Mesenchymal stem cell (in vitro differentiated cells and primary cell): Measurements from ENCODE around the gene HNMT.

Source experiments
- DNase-seq: peaks from one replicate; pipeline ENCODE4 v3.0.0-alpha.2; 2013
- H2AFZ ChIP-seq: one replicate; pipeline ENCODE4 v1.6.1; 2013; ENCODE audit warnings: low read depth, mild to moderate bottlenecking, control low read depth, inconsistent platforms, low read length, moderate library complexity
- H2AK5ac ChIP-seq: 2 replicates; pipeline ENCODE4 v1.6.1; 2013; ENCODE audit warnings: low read length, moderate library complexity, mild to moderate bottlenecking, inconsistent platforms; ENCODE audit not compliant: severe bottlenecking
- H2BK120ac ChIP-seq: one replicate; pipeline ENCODE4 v1.6.1; 2013; ENCODE audit warnings: low read depth, mild to moderate bottlenecking, inconsistent platforms, low read length, moderate library complexity
- H2BK12ac ChIP-seq, 2 experiments: one replicate each; pipeline ENCODE4 v1.6.1; 2013; ENCODE audit warnings: inconsistent platforms in 2 of 2, low read length in 2 of 2, mild to moderate bottlenecking in 2 of 2, moderate library complexity in 2 of 2, control low read depth in 1 of 2
- H2BK15ac ChIP-seq: one replicate; pipeline ENCODE4 v1.6.1; 2013; ENCODE audit warnings: mild to moderate bottlenecking, low read depth, inconsistent platforms; ENCODE audit not compliant: poor library complexity, severe bottlenecking
- H2BK5ac ChIP-seq: 2 replicates; pipeline ENCODE4 v1.6.1; 2013; ENCODE audit warnings: low read depth, mild to moderate bottlenecking, low read length, control low read depth, inconsistent platforms; ENCODE audit not compliant: poor library complexity, severe bottlenecking
- H3K14ac ChIP-seq, 2 experiments: one replicate each; pipeline ENCODE4 v1.6.1; 2013; ENCODE audit warnings: inconsistent platforms in 2 of 2, low read length in 2 of 2, control low read depth in 1 of 2, mild to moderate bottlenecking in 1 of 2, moderate library complexity in 1 of 2
- H3K18ac ChIP-seq, 2 experiments: one replicate each; pipeline ENCODE4 v1.6.1; 2013; ENCODE audit warnings: inconsistent platforms in 2 of 2, low read length in 2 of 2, control low read depth in 1 of 2, low read depth in 1 of 2, mild to moderate bottlenecking in 1 of 2
- H3K23ac ChIP-seq, 2 experiments: one replicate each; pipeline ENCODE4 v1.6.1; 2013; ENCODE audit warnings: inconsistent platforms in 2 of 2, low read length in 2 of 2, mild to moderate bottlenecking in 2 of 2, moderate library complexity in 2 of 2, control low read depth in 1 of 2
- H3K27ac ChIP-seq: 2 replicates; pipeline ENCODE4 v1.5.1; 2013; ENCODE audit warnings: mild to moderate bottlenecking, moderate library complexity, low read length, control low read depth, inconsistent platforms; ENCODE audit not compliant: poor library complexity, severe bottlenecking
- H3K27me3 ChIP-seq, 2 experiments: 2 replicates each; pipeline versions ENCODE4 v1.6.1 to v1.7.0; 2013; ENCODE audit warnings: low read length in 2 of 2, mild to moderate bottlenecking in 2 of 2, moderate library complexity in 2 of 2, control low read depth in 1 of 2, inconsistent platforms in 1 of 2; ENCODE audit not compliant: control insufficient read depth in 1 of 2, insufficient read depth in 1 of 2
- H3K36me3 ChIP-seq, 2 experiments: 2 replicates each; pipeline versions ENCODE4 v1.6.1 to v1.7.0; 2013; ENCODE audit warnings: low read length in 2 of 2, control low read depth in 1 of 2, inconsistent platforms in 1 of 2, low read depth in 1 of 2, mild to moderate bottlenecking in 1 of 2; ENCODE audit not compliant: insufficient read depth in 2 of 2, control insufficient read depth in 1 of 2
- H3K4ac ChIP-seq, 2 experiments: one replicate each; pipeline ENCODE4 v1.6.1; 2013; ENCODE audit warnings: inconsistent platforms in 2 of 2, low read length in 2 of 2, mild to moderate bottlenecking in 2 of 2, moderate library complexity in 2 of 2, control low read depth in 1 of 2, low read depth in 1 of 2
- H3K4me1 ChIP-seq: 2 replicates; pipeline ENCODE4 v1.6.1; 2013; ENCODE audit warnings: low read depth, low read length, control low read depth; ENCODE audit not compliant: control insufficient read depth, insufficient read depth
- H3K4me2 ChIP-seq: 2 replicates; pipeline ENCODE4 v1.6.1; 2013; ENCODE audit warnings: low read length, mild to moderate bottlenecking, inconsistent platforms; ENCODE audit not compliant: poor library complexity, severe bottlenecking
- H3K4me3 ChIP-seq, 2 experiments: 2 replicates each; pipeline versions ENCODE4 v1.5.1 to v1.7.0; 2013; ENCODE audit warnings: low read length in 2 of 2, mild to moderate bottlenecking in 2 of 2, control low read depth in 1 of 2, low read depth in 1 of 2; ENCODE audit not compliant: insufficient read depth in 1 of 2
- H3K79me1 ChIP-seq: replicated peaks from 2 replicates; pipeline ENCODE4 v1.6.1; 2013; ENCODE audit warnings: mild to moderate bottlenecking, control low read depth, low read length, inconsistent platforms; ENCODE audit not compliant: poor library complexity, severe bottlenecking
- H3K9ac ChIP-seq: 2 replicates; pipeline ENCODE4 v1.7.0; 2013; ENCODE audit warnings: mild to moderate bottlenecking, low read length, moderate library complexity
- H3K9me3 ChIP-seq: 2 replicates; pipeline ENCODE4 v1.7.0; 2013; ENCODE audit warnings: mild to moderate bottlenecking, low read length; ENCODE audit not compliant: control insufficient read depth
- H4K8ac ChIP-seq: one replicate; pipeline ENCODE4 v1.6.1; 2013; ENCODE audit warnings: inconsistent platforms, mild to moderate bottlenecking, low read length, moderate library complexity
- H4K91ac ChIP-seq: one replicate; pipeline ENCODE4 v1.6.1; 2013; ENCODE audit warnings: mild to moderate bottlenecking, low read length, inconsistent platforms
- WGBS: methylation state at CpG from one replicate; pipeline ENCODE4 v1.1.7; 2013; ENCODE audit warnings: mixed read lengths; 5-methylcytosine and 5-hydroxymethylcytosine counted together

Gene HNMT

DNA sequence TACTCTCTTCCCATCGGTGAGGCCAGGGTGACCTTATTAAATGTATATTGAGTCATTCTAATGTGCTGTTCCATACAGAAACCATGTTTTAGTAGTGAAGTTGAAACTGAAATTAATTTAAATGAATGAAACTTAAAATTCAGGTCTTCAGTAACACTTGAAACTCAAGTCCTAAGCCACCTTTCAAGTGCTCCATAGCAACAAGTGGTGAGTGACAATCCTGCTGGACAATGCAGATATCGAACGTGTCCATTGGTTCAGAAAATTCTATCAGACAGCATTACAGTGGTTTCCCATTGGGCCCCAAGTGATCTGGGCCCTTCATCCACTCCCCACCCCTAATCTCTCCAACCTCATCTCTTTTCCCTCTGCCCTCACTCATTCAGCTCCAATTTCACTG, 48.7 kb downstream of the HNMT start:
- Histone ChIP-seq H3K27me3 (no peaks in the 10 kb centered on the region), H3K14ac (no peak overlapping the region), H2AFZ (no peak overlapping the region), H3K9me3 (no peaks in the 10 kb centered on the region), H2BK5ac (no peak overlapping the region), H3K36me3 (peaks cover 0 to 39% of the 10 kb centered on the region in 2 experiments), H2BK15ac (no peak overlapping the region), H2BK120ac (no peak overlapping the region), H2BK12ac (no peak overlapping the region), H3K4ac (no peak overlapping the region), H3K27ac (no peak overlapping the region), H3K23ac (no peak overlapping the region), H3K9ac (no peak overlapping the region), H4K91ac (no peak overlapping the region), H3K18ac (no peak overlapping the region), H4K8ac (no peak overlapping the region), H2AK5ac (no peak overlapping the region), H3K4me1 (no peaks in the 10 kb centered on the region), H3K4me2 (no peak overlapping the region), H3K4me3 (no peak overlapping the region), H3K79me1 (no peaks in the 10 kb centered on the region)
- 100% methylated on average over 3 of the region's 3 CpGs for WGBS
- DNase-seq = no peak

- H4K91ac ChIP-seq = no peak overlapping the region
- no peak overlapping the region for H3K18ac ChIP-seq
- no peak overlapping the region for H2BK120ac ChIP-seq
- H4K8ac ChIP-seq = no peak overlapping the region
- no peak overlapping the region for H2BK15ac ChIP-seq
- H3K9me3 ChIP-seq = no peaks in the 10 kb centered on the region
- no peak overlapping the region for H3K4me3 ChIP-seq
- H3K27me3 ChIP-seq = no peaks in the 10 kb centered on the region
- H3K79me1 ChIP-seq = no peaks in the 10 kb centered on the region
- no peak overlapping the region for H2AFZ ChIP-seq
- H3K4me2 ChIP-seq = no peak overlapping the region
- H3K27ac ChIP-seq = no peak overlapping the region
- H3K36me3 ChIP-seq = peaks cover 0 to 33% of the 10 kb centered on the region in 2 experiments
- H2AK5ac ChIP-seq = no peak overlapping the region
- DNase-seq = no peak
- no peak overlapping the region for H3K9ac ChIP-seq
- no peak overlapping the region for H2BK12ac ChIP-seq
- no peak overlapping the region for H2BK5ac ChIP-seq
- no peaks in the 10 kb centered on the region for H3K4me1 ChIP-seq
- no peak overlapping the region for H3K14ac ChIP-seq
- H3K4ac ChIP-seq = no peak overlapping the region
- 59% methylated on average over 2 of the region's 2 CpGs for WGBS
- H3K23ac ChIP-seq = no peak overlapping the region
Observed at GRCh38 chr2:138013639-138014038, 49.4 kb downstream of the HNMT start.

DNA sequence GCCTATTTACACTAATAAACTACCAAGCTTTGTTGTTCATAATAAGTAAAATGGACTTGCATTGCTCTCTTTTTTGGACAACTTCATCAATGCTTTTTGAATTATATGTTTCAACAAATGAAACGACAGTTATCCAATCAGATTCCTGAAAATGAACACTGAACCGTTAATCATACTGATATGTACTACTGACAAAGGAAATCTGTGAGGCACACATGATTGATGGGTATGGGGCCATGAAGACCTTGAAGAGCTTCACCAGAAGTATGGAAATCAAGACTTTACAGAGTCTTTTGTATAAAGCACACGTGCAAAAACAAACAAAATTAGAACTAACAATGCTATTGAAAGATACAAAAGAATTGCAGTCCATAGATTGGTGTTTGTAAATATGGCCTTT, 51.2 kb downstream of the HNMT start:
- Histone ChIP-seq H3K79me1 (no peaks in the 10 kb centered on the region), H3K23ac (no peak overlapping the region), H3K18ac (no peak overlapping the region), H3K36me3 (peaks cover 0 to 33% of the 10 kb centered on the region in 2 experiments), H2BK15ac (no peak overlapping the region), H4K91ac (no peak overlapping the region), H2BK120ac (no peak overlapping the region), H3K4me3 (no peak overlapping the region), H2AFZ (no peak overlapping the region), H3K9me3 (no peaks in the 10 kb centered on the region), H3K4me2 (no peak overlapping the region), H3K27ac (no peak overlapping the region), H4K8ac (no peak overlapping the region), H2BK5ac (no peak overlapping the region), H2BK12ac (no peak overlapping the region), H3K4ac (no peak overlapping the region), H3K4me1 (no peaks in the 10 kb centered on the region), H3K14ac (no peak overlapping the region), H3K9ac (no peak overlapping the region), H2AK5ac (no peak overlapping the region), H3K27me3 (no peaks in the 10 kb centered on the region)
- DNase-seq = no peak
- 100% methylated on average over 1 of the region's 3 CpGs for WGBS

GRCh38 chr2:138016351-138017087, 52.2 kb downstream of the HNMT start:
- Histone ChIP-seq H3K23ac (no peak overlapping the region), H3K9ac (no peak overlapping the region), H3K4me3 (no peak overlapping the region), H4K91ac (no peak overlapping the region), H3K4ac (no peak overlapping the region), H3K14ac (no peak overlapping the region), H3K4me1 (no peaks in the 10 kb centered on the region), H3K27ac (no peak overlapping the region), H4K8ac (no peak overlapping the region), H2BK15ac (no peak overlapping the region), H2BK120ac (no peak overlapping the region), H2AFZ (no peak overlapping the region), H2BK12ac (no peak overlapping the region), H3K36me3 (peaks cover 0 to 32% of the 10 kb centered on the region in 2 experiments), H3K79me1 (no peaks in the 10 kb centered on the region), H3K4me2 (no peak overlapping the region), H3K18ac (no peak overlapping the region), H3K27me3 (no peaks in the 10 kb centered on the region), H2AK5ac (no peak overlapping the region), H3K9me3 (no peaks in the 10 kb centered on the region), H2BK5ac (no peak overlapping the region)
- 100% methylated on average over 2 of the region's 3 CpGs for WGBS
- no peak for DNase-seq
